MCF 10A (cell line): ENCODE measurements around the gene PHACTR3. TPM values are rescaled to one million over a fixed set of nuclear protein-coding genes. Genes with fewer than 3 reads are reported as not detected.

Experiments
- BruUV-seq: library from RNA; stranded (reverse); fragments of 400-500 nt; replicated peaks from 2 replicates; lab custom pipeline; 2021; lab: Mats Ljungman, UMichigan
- CTCF ChIA-PET: fragments of 300-600 bp; sonication (Branson Sonifier 250); formaldehyde crosslinking; extraction: SDS; loops from one replicate; lab custom pipeline; 2021; ENCODE audit warnings: antibody characterized with exemption, inconsistent platforms; lab: Yijun Ruan, JAX
- POLR2A ChIA-PET: fragments of 300-600, 350-650 bp; sonication (Branson Sonifier 250); formaldehyde crosslinking; extraction: SDS; loops from one replicate; lab custom pipeline; 2020; ENCODE audit warnings: antibody characterized with exemption, inconsistent platforms; lab: Yijun Ruan, JAX
- DNase-seq: peaks from one replicate; pipeline ENCODE4 v3.0.0-alpha.2; 2018; ENCODE audit not compliant: unreplicated experiment
- H3K27ac Mint-ChIP-seq: one replicate; pipeline ENCODE4 v1.8.0; 2022; ENCODE audit warnings: mild to moderate bottlenecking, low read depth, mixed read lengths; ENCODE audit not compliant: unreplicated experiment
- H3K27me3 Mint-ChIP-seq: one replicate; pipeline ENCODE4 v1.8.0; 2022; ENCODE audit warnings: mixed read lengths; ENCODE audit not compliant: insufficient read depth, unreplicated experiment
- H3K36me3 Mint-ChIP-seq: one replicate; pipeline ENCODE4 v1.8.0; 2022; ENCODE audit warnings: mild to moderate bottlenecking, moderate library complexity, mixed read lengths; ENCODE audit not compliant: insufficient read depth, unreplicated experiment
- H3K4me1 Mint-ChIP-seq: one replicate; pipeline ENCODE4 v1.8.0; 2022; ENCODE audit warnings: mixed read lengths; ENCODE audit not compliant: insufficient read depth, unreplicated experiment
- H3K4me3 Mint-ChIP-seq: one replicate; pipeline ENCODE4 v1.8.0; 2022; ENCODE audit warnings: mild to moderate bottlenecking, moderate library complexity, mixed read lengths; ENCODE audit not compliant: unreplicated experiment
- H3K9me3 Mint-ChIP-seq: one replicate; pipeline ENCODE4 v1.8.0; 2022; ENCODE audit warnings: mixed read lengths; ENCODE audit not compliant: unreplicated experiment
- intact Hi-C: fragments of 100-400 bp; cut with micrococcal nuclease; formaldehyde crosslinking; loops from 2 replicates; pipeline ENCODE4 v1.14.1; 2022
- total RNA-seq: library from RNA; stranded (reverse); gene quantifications from 2 replicates; pipeline ENCODE4 v1.2.3, GENCODE V29; 2022
- TF ChIP-seq, protein P1 (sequence below): fragments of 200-600 bp; IDR thresholded peaks from one replicate; pipeline ENCODE4 v1.8.0; 2022; ENCODE audit warnings: antibody characterized with exemption, mild to moderate bottlenecking; ENCODE audit not compliant: unreplicated experiment

Gene PHACTR3
- total RNA-seq, 1 experiment from 2014 or later: 22.8 TPM

DNA sequence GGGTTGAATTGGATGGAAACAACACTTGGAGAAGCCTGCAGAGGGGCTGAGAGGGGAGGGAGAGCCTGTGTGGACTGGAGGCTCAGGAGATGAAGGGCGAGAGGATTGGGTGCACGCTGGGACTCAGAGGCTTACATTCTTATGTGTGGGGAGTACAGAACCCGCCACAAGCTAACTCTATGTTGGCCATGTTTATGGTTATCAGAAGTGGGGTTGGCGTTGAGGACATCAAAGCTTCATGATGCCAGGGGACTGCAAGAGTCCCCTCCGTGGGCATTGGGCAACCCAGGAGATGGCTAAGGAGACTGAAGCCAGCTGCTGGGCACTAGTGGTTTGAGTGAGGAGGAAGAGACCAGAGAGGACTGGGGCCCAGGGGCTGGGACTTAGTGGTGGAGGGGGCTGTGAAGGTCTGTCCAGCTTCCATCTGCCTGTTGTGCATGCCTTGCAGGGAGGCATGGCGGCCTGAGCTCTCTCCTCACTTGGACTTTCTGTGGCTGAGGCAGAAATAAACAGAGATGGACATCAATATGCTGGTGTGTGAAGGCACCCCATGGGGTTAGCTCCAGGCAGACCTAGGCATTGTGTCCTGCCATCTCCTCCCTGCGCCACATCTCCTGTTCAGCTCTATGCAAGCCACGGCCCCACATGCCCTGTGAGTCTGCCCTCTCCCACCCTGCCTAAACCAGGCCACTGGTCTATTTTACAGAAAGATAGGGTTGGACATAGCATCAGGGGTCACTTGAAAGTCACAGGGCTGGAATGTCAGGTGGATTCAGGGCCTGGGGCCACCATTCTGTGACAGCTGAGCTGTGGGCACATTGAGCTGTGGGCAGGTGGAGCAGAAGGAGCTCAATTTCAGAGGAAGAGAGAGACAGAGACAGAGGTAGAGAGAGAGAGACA, 61.6 kb downstream of the PHACTR3 start:
- Mint-ChIP-seq H3K27ac (no peak overlapping the region), H3K27me3 (peaks cover 95% of the 10 kb centered on the region), H3K36me3 (no peaks in the 10 kb centered on the region), H3K9me3 (no peaks in the 10 kb centered on the region), H3K4me3 (no peak overlapping the region), H3K4me1 (no peaks in the 10 kb centered on the region)
- CTCF ChIA-PET: interaction anchor here (0.6 to 1.1 kb wide), 6 partner anchors 9 to 1074 kb away, joined by 3 to 4 read pairs (median 3); no protein-coding TSS in a partner anchor
- DNase-seq: no peak
- intact Hi-C loops: no loop called here
- TF ChIP-seq, protein P1, sequence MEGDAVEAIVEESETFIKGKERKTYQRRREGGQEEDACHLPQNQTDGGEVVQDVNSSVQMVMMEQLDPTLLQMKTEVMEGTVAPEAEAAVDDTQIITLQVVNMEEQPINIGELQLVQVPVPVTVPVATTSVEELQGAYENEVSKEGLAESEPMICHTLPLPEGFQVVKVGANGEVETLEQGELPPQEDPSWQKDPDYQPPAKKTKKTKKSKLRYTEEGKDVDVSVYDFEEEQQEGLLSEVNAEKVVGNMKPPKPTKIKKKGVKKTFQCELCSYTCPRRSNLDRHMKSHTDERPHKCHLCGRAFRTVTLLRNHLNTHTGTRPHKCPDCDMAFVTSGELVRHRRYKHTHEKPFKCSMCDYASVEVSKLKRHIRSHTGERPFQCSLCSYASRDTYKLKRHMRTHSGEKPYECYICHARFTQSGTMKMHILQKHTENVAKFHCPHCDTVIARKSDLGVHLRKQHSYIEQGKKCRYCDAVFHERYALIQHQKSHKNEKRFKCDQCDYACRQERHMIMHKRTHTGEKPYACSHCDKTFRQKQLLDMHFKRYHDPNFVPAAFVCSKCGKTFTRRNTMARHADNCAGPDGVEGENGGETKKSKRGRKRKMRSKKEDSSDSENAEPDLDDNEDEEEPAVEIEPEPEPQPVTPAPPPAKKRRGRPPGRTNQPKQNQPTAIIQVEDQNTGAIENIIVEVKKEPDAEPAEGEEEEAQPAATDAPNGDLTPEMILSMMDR: no peak
- BruUV-seq: no TSS peak
- POLR2A ChIA-PET: interaction anchor here (0.6 kb wide), 1 partner anchor 1226 kb away, joined by 3 read pairs; no protein-coding TSS in a partner anchor

DNA sequence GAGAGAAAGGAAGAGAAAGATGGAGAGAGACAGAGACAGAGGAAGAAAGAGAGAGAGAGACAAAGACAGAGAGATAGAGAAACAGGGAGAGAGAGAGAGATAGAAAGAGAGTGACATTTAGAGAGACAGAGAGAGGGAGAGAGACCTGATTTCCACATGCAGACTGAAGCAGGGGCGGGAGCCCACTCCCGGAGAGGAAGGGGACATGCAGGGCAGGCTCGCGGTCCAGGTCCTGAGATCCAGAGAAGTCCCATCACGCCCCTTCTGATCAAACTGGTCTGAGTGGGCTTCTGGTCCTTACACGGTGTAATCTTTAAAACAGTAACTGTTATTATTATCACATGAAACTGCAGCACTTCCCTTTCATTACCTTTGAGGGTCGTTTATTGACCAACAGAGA, 62.2 kb downstream of the PHACTR3 start:
- intact Hi-C loops: no loop called here
- no peaks in the 10 kb centered on the region for H3K4me1 Mint-ChIP-seq
- BruUV-seq: no TSS peak
- H3K27ac Mint-ChIP-seq: no peak overlapping the region
- H3K9me3 Mint-ChIP-seq: no peaks in the 10 kb centered on the region
- H3K27me3 Mint-ChIP-seq: peaks cover 93% of the 10 kb centered on the region
- H3K4me3 Mint-ChIP-seq: no peak overlapping the region
- TF ChIP-seq, protein P1: no peak
- POLR2A ChIA-PET: no interaction called here
- H3K36me3 Mint-ChIP-seq: no peaks in the 10 kb centered on the region
- CTCF ChIA-PET: interaction anchor here (0.6 kb wide), 1 partner anchor 1073 kb away, joined by 4 read pairs; no protein-coding TSS in a partner anchor
- no peak for DNase-seq

DNA sequence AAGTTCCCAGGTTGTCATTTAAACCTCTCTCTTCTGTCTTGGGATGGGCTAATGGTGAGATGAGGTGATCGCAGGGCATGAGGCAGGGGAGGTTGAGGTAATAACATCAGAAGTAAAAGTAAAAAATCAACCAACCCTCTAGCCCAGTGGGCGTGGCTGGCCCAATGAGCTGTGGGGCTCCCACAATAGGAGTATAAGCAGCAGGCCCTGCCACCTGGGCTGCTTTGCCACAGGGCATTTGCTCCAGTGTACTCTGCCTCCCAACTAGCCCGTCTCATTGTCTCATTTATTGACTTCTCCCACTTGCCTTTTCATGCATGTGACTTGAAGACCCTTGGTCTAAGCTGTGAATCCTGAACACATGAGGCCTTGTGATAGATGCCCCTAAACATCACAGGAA, 62.8 kb downstream of the PHACTR3 start:
- Mint-ChIP-seq H3K27ac (no peak overlapping the region), H3K27me3 (peaks cover 88% of the 10 kb centered on the region), H3K4me3 (no peak overlapping the region), H3K36me3 (no peaks in the 10 kb centered on the region), H3K9me3 (no peaks in the 10 kb centered on the region), H3K4me1 (no peaks in the 10 kb centered on the region)
- intact Hi-C loops: no loop called here
- BruUV-seq: no TSS peak
- ChIA-PET POLR2A (no interaction called here), CTCF (no interaction called here)
- TF ChIP-seq, protein P1: no peak
- DNase-seq: no peak

DNA sequence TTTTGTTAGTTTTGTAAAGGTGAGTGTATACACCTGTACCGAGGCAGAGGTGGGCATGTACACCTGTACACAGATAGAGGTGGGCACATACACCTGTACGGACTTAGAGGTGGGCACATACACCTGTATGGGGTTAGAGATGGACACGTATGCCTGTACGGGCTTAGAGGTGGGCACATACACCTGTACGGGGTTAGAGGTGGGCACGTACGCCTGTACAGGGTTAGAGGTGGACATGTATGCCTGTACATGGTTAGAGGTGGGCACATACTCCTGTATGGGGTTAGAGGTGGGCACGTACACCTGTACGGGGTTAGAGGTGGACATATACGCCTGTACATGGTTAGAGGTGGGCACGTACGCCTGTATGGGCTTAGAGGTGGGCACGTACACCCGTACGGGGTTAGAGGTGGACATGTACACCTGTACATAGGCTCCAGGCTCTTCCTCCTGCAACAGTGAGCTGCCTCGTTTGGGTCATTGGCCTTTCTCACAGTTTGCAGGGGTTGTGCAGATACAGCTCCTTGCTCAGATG, 63.7 kb downstream of the PHACTR3 start:
- ChIA-PET POLR2A (no interaction called here), CTCF (interaction anchor here (0.6 to 3.2 kb wide), 3 partner anchors 52 to 382 kb away, joined by 3 to 10 read pairs (median 6); no protein-coding TSS in a partner anchor)
- DNase-seq: no peak
- peaks cover 88% of the 10 kb centered on the region for H3K27me3 Mint-ChIP-seq
- TF ChIP-seq, protein P1: no peak
- intact Hi-C loops: no loop called here
- no peaks in the 10 kb centered on the region for H3K9me3 Mint-ChIP-seq
- no TSS peak for BruUV-seq
- no peaks in the 10 kb centered on the region for H3K36me3 Mint-ChIP-seq
- no peak overlapping the region for H3K4me3 Mint-ChIP-seq
- no peak overlapping the region for H3K27ac Mint-ChIP-seq
- H3K4me1 Mint-ChIP-seq: no peaks in the 10 kb centered on the region
